HL-60 (cell line): Measurements from ENCODE around the gene NIT1.

Experiments used
- DNase-seq, 2 experiments: peaks; one replicate each; pipeline ENCODE4 v3.0.0-alpha.2; 2010 to 2020; ENCODE audit warnings: low read depth in 1 of 2, low spot score in 1 of 2
- H3K27ac ChIP-seq: fragments of 250-450 bp; sonication (Bioruptor Pico); replicated peaks from 2 replicates; pipeline ENCODE4 v1.5.1; 2020; ENCODE audit warnings: mild to moderate bottlenecking, moderate library complexity
- H3K27me3 ChIP-seq: fragments of 250-450 bp; sonication (Bioruptor Pico); 2 replicates; pipeline ENCODE4 v1.5.1; 2021; ENCODE audit warnings: mild to moderate bottlenecking, moderate library complexity; ENCODE audit not compliant: insufficient read depth, poor library complexity, severe bottlenecking
- H3K4me3 ChIP-seq: replicated peaks from 2 replicates; pipeline ENCODE4 v1.5.1; 2011; ENCODE audit warnings: mild to moderate bottlenecking, control low read depth, low read length; ENCODE audit not compliant: insufficient read depth
- CTCF ChIP-seq: IDR thresholded peaks from one replicate; pipeline ENCODE4 v1.5.1; 2011; ENCODE audit warnings: low read length, control low read depth, inconsistent platforms; ENCODE audit not compliant: insufficient read depth
- GABPA ChIP-seq: IDR thresholded peaks from 2 replicates; pipeline ENCODE4 v1.6.1; 2012; ENCODE audit warnings: low read depth
- POLR2AphosphoS5 ChIP-seq: IDR thresholded peaks from 2 replicates; pipeline ENCODE4 v1.6.1; 2012; ENCODE audit warnings: low read depth
- REST ChIP-seq: IDR thresholded peaks from 2 replicates; pipeline ENCODE4 v1.6.1; 2012; ENCODE audit warnings: low read depth; ENCODE audit not compliant: insufficient replicate concordance
- SPI1 ChIP-seq: IDR thresholded peaks from 2 replicates; pipeline ENCODE4 v1.6.1; 2012; ENCODE audit warnings: low read depth, mild to moderate bottlenecking, borderline replicate concordance

The NIT1 gene

GRCh38 chr1:161161652-161162051 lies 43.7 kb downstream of the NIT1 start:
- no peak for TF ChIP-seq CTCF
- TF ChIP-seq GABPA = no peak
- H3K27me3 ChIP-seq = no peaks in the 10 kb centered on the region
- no peak for DNase-seq

GRCh38 chr1:161162052-161162451 lies 44.1 kb downstream of the NIT1 start:
- Histone ChIP-seq H3K27ac (no peak overlapping the region), H3K27me3 (no peaks in the 10 kb centered on the region), H3K4me3 (no peak overlapping the region)
- no peak for DNase-seq
- TF ChIP-seq REST (no peak), SPI1 (no peak), CTCF (no peak), GABPA (no peak), POLR2AphosphoS5 (no peak)

More at GRCh38 chr1:161161652-161162051, 43.7 kb downstream of the NIT1 start:
- Histone ChIP-seq H3K4me3 (no peak overlapping the region), H3K27ac (no peak overlapping the region)

- DNase-seq = no peak
- TF ChIP-seq POLR2AphosphoS5 = no peak
- no peak for TF ChIP-seq GABPA
- TF ChIP-seq REST = no peak
- no peak for TF ChIP-seq SPI1
- TF ChIP-seq CTCF = no peak
- no peak overlapping the region for H3K27ac ChIP-seq
- H3K27me3 ChIP-seq = no peaks in the 10 kb centered on the region
- no peak overlapping the region for H3K4me3 ChIP-seq
Observed at GRCh38 chr1:161162806-161163205, 44.9 kb downstream of the NIT1 start.

- no peak for TF ChIP-seq GABPA
- TF ChIP-seq CTCF = no peak
- TF ChIP-seq REST = no peak
- no peak for TF ChIP-seq POLR2AphosphoS5
- TF ChIP-seq SPI1 = no peak
- H3K4me3 ChIP-seq = no peak overlapping the region
- H3K27me3 ChIP-seq = no peaks in the 10 kb centered on the region
- no peak for DNase-seq
- H3K27ac ChIP-seq = no peak overlapping the region
Observed at GRCh38 chr1:161163793-161164192, 45.9 kb downstream of the NIT1 start.
